ENCODE data around the gene PDGFB. TPM values are rescaled to one million over a fixed set of nuclear protein-coding genes. Genes with fewer than 3 reads are reported as not detected.

Gene PDGFB
- total RNA-seq, 2 experiments from 2014 or later = 11.7 to 13.3 TPM

GRCh38 chr22:39234867-39235687, 9.7 kb downstream of the PDGFB start:
- peaks cover 3% of the 10 kb centered on the region for H3K36me3 Mint-ChIP-seq
- H3K4me1 Mint-ChIP-seq (ENCODE audit: low read depth) = peaks cover 45% of the 10 kb centered on the region
- ChIA-PET POLR2A (interaction anchor here (1.2 kb wide), 1 partner anchor 76 kb away, joined by 3 read pairs; no protein-coding TSS in a partner anchor), CTCF (interaction anchor here (0.7 to 1.5 kb wide), 3 partner anchors 71 to 232 kb away, joined by 3 to 4 read pairs (median 3); no protein-coding TSS in a partner anchor)
- H3K4me3 Mint-ChIP-seq = no peak overlapping the region
- intact Hi-C loops (cut with micrococcal nuclease) = no loop called here
- no peak for DNase-seq
- H3K9me3 Mint-ChIP-seq = no peaks in the 10 kb centered on the region
- H3K27ac Mint-ChIP-seq = no peak overlapping the region
- peaks cover 5% of the 10 kb centered on the region for H3K27me3 Mint-ChIP-seq

GRCh38 chr22:39234472-39234787, 10.4 kb downstream of the PDGFB start:
- Mint-ChIP-seq H3K4me1 (ENCODE audit: low read depth) (peaks cover 39% of the 10 kb centered on the region), H3K27me3 (peaks cover 5% of the 10 kb centered on the region), H3K36me3 (peaks cover 3% of the 10 kb centered on the region), H3K27ac (no peak overlapping the region), H3K9me3 (no peaks in the 10 kb centered on the region), H3K4me3 (no peak overlapping the region)
- intact Hi-C loops (cut with micrococcal nuclease) = no loop called here
- ChIA-PET POLR2A (no interaction called here), CTCF (interaction anchor here (1.2 to 1.8 kb wide), 3 partner anchors 64 to 231 kb away, joined by 4 to 6 read pairs (median 4); no protein-coding TSS in a partner anchor)
- no peak for DNase-seq

GRCh38 chr22:39233710-39234471, 10.9 kb downstream of the PDGFB start:
- no peak overlapping the region for H3K4me3 Mint-ChIP-seq
- DNase-seq = no peak
- ChIA-PET POLR2A (interaction anchor here (0.6 kb wide), 1 partner anchor 115 kb away, joined by 5 read pairs; no protein-coding TSS in a partner anchor), CTCF (interaction anchor here (0.6 to 1.8 kb wide), 4 partner anchors 63 to 231 kb away, joined by 3 to 6 read pairs (median 4); no protein-coding TSS in a partner anchor)
- H3K9me3 Mint-ChIP-seq = no peaks in the 10 kb centered on the region
- intact Hi-C loops (cut with micrococcal nuclease) = no loop called here
- H3K27me3 Mint-ChIP-seq = peaks cover 5% of the 10 kb centered on the region
- no peak overlapping the region for H3K27ac Mint-ChIP-seq
- peaks cover 36% of the 10 kb centered on the region for H3K4me1 Mint-ChIP-seq (ENCODE audit: low read depth)
- H3K36me3 Mint-ChIP-seq = peaks cover 5% of the 10 kb centered on the region

GRCh38 chr22:39232806-39233709, 11.7 kb downstream of the PDGFB start:
- Mint-ChIP-seq H3K4me3 (no peak overlapping the region), H3K27me3 (peaks cover 5% of the 10 kb centered on the region), H3K27ac (no peak overlapping the region), H3K9me3 (no peaks in the 10 kb centered on the region), H3K4me1 (ENCODE audit: low read depth) (peaks cover 35% of the 10 kb centered on the region), H3K36me3 (peaks cover 5% of the 10 kb centered on the region)
- POLR2A ChIA-PET = no interaction called here
- intact Hi-C loops (cut with micrococcal nuclease) = no loop called here
- CTCF ChIA-PET = interaction anchor here (0.6 to 1.8 kb wide), 3 partner anchors 63 to 110 kb away, joined by 3 to 6 read pairs (median 4); no protein-coding TSS in a partner anchor
- no peak for DNase-seq

- H3K27ac Mint-ChIP-seq = no peak overlapping the region
- H3K36me3 Mint-ChIP-seq = peaks cover 5% of the 10 kb centered on the region
- peaks cover 5% of the 10 kb centered on the region for H3K27me3 Mint-ChIP-seq
- no peaks in the 10 kb centered on the region for H3K9me3 Mint-ChIP-seq
- H3K4me1 Mint-ChIP-seq (ENCODE audit: low read depth) = peaks cover 28% of the 10 kb centered on the region
- DNase-seq = no peak
- ChIA-PET CTCF (no interaction called here), POLR2A (interaction anchor here (0.6 kb wide), 1 partner anchor 350 kb away, joined by 4 read pairs; no protein-coding TSS in a partner anchor)
- intact Hi-C loops (cut with micrococcal nuclease) = no loop called here
- no peak overlapping the region for H3K4me3 Mint-ChIP-seq
Observed at GRCh38 chr22:39232246-39232645, 12.5 kb downstream of the PDGFB start.

GRCh38 chr22:39231197-39231950, 13.4 kb downstream of the PDGFB start:
- Mint-ChIP-seq H3K27me3 (peaks cover 2% of the 10 kb centered on the region), H3K4me3 (no peak overlapping the region), H3K4me1 (ENCODE audit: low read depth) (peaks cover 19% of the 10 kb centered on the region), H3K9me3 (no peaks in the 10 kb centered on the region), H3K27ac (no peak overlapping the region), H3K36me3 (peaks cover 5% of the 10 kb centered on the region)
- ChIA-PET POLR2A (interaction anchor here (0.6 kb wide), 1 partner anchor 349 kb away, joined by 4 read pairs; no protein-coding TSS in a partner anchor), CTCF (interaction anchor here (0.8 kb wide), 1 partner anchor 264 kb away, joined by 3 read pairs; no protein-coding TSS in a partner anchor)
- intact Hi-C loops (cut with micrococcal nuclease) = no loop called here
- no peak for DNase-seq

GRCh38 chr22:39230261-39231196, 14.3 kb downstream of the PDGFB start:
- ChIA-PET CTCF (interaction anchor here (0.5 to 0.8 kb wide), 3 partner anchors 59 to 265 kb away, joined by 3 read pairs; no protein-coding TSS in a partner anchor), POLR2A (interaction anchor here (0.7 kb wide), 1 partner anchor 24 kb away, joined by 3 read pairs; no protein-coding TSS in a partner anchor)
- no peaks in the 10 kb centered on the region for H3K9me3 Mint-ChIP-seq
- H3K4me1 Mint-ChIP-seq (ENCODE audit: low read depth) = peaks cover 11% of the 10 kb centered on the region
- no peak overlapping the region for H3K27ac Mint-ChIP-seq
- no peak for DNase-seq
- H3K4me3 Mint-ChIP-seq = no peak overlapping the region
- intact Hi-C loops (cut with micrococcal nuclease) = no loop called here
- peaks cover 1% of the 10 kb centered on the region for H3K27me3 Mint-ChIP-seq
- peaks cover 5% of the 10 kb centered on the region for H3K36me3 Mint-ChIP-seq

- H3K36me3 Mint-ChIP-seq = peaks cover 5% of the 10 kb centered on the region
- CTCF ChIA-PET = interaction anchor here (0.8 kb wide), 2 partner anchors 59 to 60 kb away, joined by 3 to 5 read pairs; no protein-coding TSS in a partner anchor
- intact Hi-C loops (cut with micrococcal nuclease) = no loop called here
Observed at GRCh38 chr22:39229688-39230260, 15.0 kb downstream of the PDGFB start.

GRCh38 chr22:39229075-39229474, 15.7 kb downstream of the PDGFB start:
- H3K27ac Mint-ChIP-seq = no peak overlapping the region
- intact Hi-C loops (cut with micrococcal nuclease) = no loop called here
- peaks cover 9% of the 10 kb centered on the region for H3K4me1 Mint-ChIP-seq (ENCODE audit: low read depth)
- ChIA-PET CTCF (interaction anchor here (0.8 kb wide), 2 partner anchors 59 to 74 kb away, joined by 3 to 5 read pairs; no protein-coding TSS in a partner anchor), POLR2A (interaction anchor here (0.7 kb wide), 1 partner anchor 815 kb away, joined by 7 read pairs; no protein-coding TSS in a partner anchor)
- peaks cover 8% of the 10 kb centered on the region for H3K36me3 Mint-ChIP-seq
- DNase-seq = no peak
- no peak overlapping the region for H3K4me3 Mint-ChIP-seq
- H3K27me3 Mint-ChIP-seq = no peaks in the 10 kb centered on the region
- no peaks in the 10 kb centered on the region for H3K9me3 Mint-ChIP-seq

More at GRCh38 chr22:39229688-39230260, 15.0 kb downstream of the PDGFB start:
- no peaks in the 10 kb centered on the region for H3K27me3 Mint-ChIP-seq
- H3K27ac Mint-ChIP-seq = no peak overlapping the region
- POLR2A ChIA-PET = no interaction called here
- H3K4me3 Mint-ChIP-seq = no peak overlapping the region
- no peaks in the 10 kb centered on the region for H3K9me3 Mint-ChIP-seq
- DNase-seq = no peak
- H3K4me1 Mint-ChIP-seq (ENCODE audit: low read depth) = peaks cover 9% of the 10 kb centered on the region

Data from activated CD4-positive, alpha-beta memory T cell treated with anti-CD3 and anti-CD28 coated beads for 36 hours (primary cell).